GM12878 (cell line): Measurements from ENCODE around the gene LRFN2.

Experiments used
- CTCF ChIP-seq, 3 experiments: IDR thresholded peaks in 2 of 3; conservative IDR thresholded peaks in 1 of 3; 2 replicates each; pipeline ENCODE4 v1.5.1; 2011; ENCODE audit warnings: low read depth in 3 of 3, low read length in 3 of 3, mild to moderate bottlenecking in 3 of 3, control low read depth in 2 of 3, moderate library complexity in 2 of 3, inconsistent platforms in 1 of 3, mixed read lengths in 1 of 3; ENCODE audit not compliant: control insufficient read depth in 2 of 3, insufficient read depth in 1 of 3; ENCODE audit errors: extremely low read depth in 1 of 3
- FOXK2 ChIP-seq: fragments of 450-650 bp; IDR thresholded peaks from 2 replicates; pipeline ENCODE4 v1.6.1; 2017; ENCODE audit warnings: mild to moderate bottlenecking, moderate library complexity
- NBN ChIP-seq: fragments of 450-650 bp; IDR thresholded peaks from 2 replicates; pipeline ENCODE4 v1.6.1; 2016
- NFIC ChIP-seq: IDR thresholded peaks from 2 replicates; pipeline ENCODE4 v1.6.1; 2012; ENCODE audit warnings: low read depth, mild to moderate bottlenecking, inconsistent platforms, low read length, moderate library complexity
- POLR2A ChIP-seq: IDR thresholded peaks from 2 replicates; pipeline ENCODE4 v1.6.1; 2011; ENCODE audit warnings: low read depth, mild to moderate bottlenecking, low read length
- PRDM15 ChIP-seq: fragments of 450-650 bp; formaldehyde crosslinking; IDR thresholded peaks from 2 replicates; pipeline ENCODE4 v1.4.0; 2020; ENCODE audit warnings: mild to moderate bottlenecking, moderate library complexity
- SREBF2 ChIP-seq: IDR thresholded peaks from 2 replicates; pipeline ENCODE4 v1.6.1; 2012; ENCODE audit warnings: mild to moderate bottlenecking, low read length
- TARDBP ChIP-seq: IDR thresholded peaks from 2 replicates; pipeline ENCODE4 v1.6.1; 2016; ENCODE audit warnings: borderline replicate concordance
- USF1 ChIP-seq: IDR thresholded peaks from 2 replicates; pipeline ENCODE4 v1.6.1; 2011; ENCODE audit warnings: borderline replicate concordance, low read depth, mild to moderate bottlenecking, moderate library complexity, mixed read lengths, low read length; ENCODE audit not compliant: insufficient read depth; ENCODE audit errors: extremely low read length
- ZNF207 ChIP-seq: fragments of 450-650 bp; IDR thresholded peaks from 2 replicates; pipeline ENCODE4 v1.6.1; 2014; ENCODE audit warnings: antibody characterized with exemption, mild to moderate bottlenecking, borderline replicate concordance

- TF ChIP-seq CTCF (IDR thresholded peaks at IDR 0.05 in 2 of 3, conservative IDR thresholded peaks at IDR 0.05 in 1 of 3; ENCODE audit: control insufficient read depth in 2 of 3, extremely low read depth in 1 of 3, insufficient read depth in 1 of 3, low read depth in 3 of 3, low read length in 3 of 3) (no peak), SREBF2 (no peak), USF1 (no peak), FOXK2 (no peak), NFIC (no peak), ZNF207 (no peak), POLR2A (no peak), NBN (no peak), PRDM15 (CRISPR knock-in tag) (no peak), TARDBP (no peak)
Observed at GRCh38 chr6:40460380-40460779, 126.8 kb downstream of the LRFN2 start.
